HS-27A (cell line): ENCODE data around the gene TMTC1.
"Not testable (repeated sequence)": the region's sequence is repeated elsewhere in the genome, so short reads cannot be mapped to it uniquely, and the experiment has no call there.

Experiments used
- DNase-seq: peaks from one replicate; pipeline ENCODE4 v3.0.0-alpha.2; 2012; ENCODE audit warnings: low read depth, missing footprints

TMTC1 gene

DNA sequence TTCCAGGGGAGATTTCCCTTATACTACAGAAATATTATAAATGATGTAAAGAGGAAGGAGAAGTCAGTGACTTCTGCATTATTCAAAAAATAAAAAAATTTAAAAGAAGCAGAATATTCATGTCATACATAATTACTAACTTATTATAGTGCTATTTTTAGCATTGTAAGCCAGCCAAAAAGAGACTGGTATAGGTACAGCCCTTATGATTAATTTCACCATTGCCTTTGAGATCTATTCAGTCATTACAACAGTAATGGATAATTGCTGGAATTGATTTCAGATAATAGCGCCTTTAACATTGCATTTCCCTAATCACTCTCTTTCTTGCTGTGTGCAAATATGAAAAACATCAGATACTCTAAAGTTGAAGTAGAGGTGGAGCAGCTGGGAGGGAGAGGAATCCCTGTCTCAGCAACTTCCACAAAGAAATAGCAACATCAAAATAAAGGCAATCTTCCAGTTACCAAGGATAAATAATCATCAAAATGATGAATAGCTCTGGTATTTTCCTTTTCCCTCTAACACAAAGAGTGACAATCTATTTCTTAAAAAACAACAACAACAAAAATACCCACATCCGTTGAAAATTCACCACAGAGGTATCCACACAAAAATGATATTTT is 214.5 kb downstream of the TMTC1 start:
- DNase-seq = no peak

DNA sequence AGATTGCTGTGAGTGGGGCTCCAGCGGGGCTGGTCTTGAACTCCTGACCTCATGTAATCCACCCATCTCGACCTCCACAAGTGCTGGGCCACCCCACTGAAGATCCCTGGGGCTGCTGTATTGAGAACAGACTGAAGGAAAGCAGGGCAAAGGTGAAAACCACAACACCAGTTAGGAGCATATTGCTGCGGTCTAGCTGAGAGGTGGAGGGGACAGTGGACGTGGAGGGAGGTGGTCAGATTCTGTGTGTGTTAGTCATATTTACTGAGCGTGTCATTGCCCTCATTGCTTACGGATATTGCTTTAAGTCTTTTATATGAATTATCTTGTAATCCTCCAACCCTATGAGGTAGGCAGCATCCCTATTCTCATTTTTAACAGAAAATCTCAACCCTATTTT is 217.3 kb downstream of the TMTC1 start:
- no peak for DNase-seq

DNA sequence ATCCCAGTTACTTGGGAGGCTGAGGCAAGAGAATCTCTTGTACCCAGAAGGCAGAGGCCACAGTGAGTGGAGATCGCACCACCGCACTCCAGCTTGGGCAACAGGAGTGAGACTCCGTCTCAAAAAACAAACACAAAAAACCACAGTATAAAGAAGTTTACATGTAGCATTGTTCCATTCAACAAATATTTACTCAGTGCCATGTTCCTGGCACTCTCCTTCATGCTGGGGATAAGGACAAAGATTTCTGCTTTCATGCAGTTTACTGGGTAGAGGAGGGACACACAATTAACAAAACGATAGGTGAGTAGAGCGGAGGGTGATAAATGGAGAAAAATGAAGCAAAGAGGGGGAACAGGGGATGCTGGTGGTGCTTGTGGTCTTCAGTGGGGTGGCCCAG is 218.0 kb downstream of the TMTC1 start:
- no peak for DNase-seq

DNA sequence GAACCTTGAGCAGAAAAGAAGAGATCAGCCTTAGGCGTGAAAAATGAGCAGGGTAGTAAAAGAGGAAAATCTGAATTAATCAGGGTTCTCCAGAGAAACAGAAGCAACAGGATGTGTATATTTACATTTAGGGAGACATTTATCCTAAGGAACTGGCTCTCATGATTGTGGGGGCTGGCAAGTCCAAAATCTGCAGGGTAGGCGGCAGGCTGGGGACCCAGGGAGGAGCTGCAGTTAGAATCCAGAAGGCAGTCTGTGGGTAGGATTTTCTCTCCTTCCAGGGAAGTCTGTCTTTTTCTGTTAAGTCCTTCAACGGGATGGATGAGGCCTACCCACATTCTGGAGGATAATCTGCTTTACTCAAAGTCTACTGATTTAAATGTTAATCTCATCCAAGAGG is 218.8 kb downstream of the TMTC1 start:
- no peak for DNase-seq

DNA sequence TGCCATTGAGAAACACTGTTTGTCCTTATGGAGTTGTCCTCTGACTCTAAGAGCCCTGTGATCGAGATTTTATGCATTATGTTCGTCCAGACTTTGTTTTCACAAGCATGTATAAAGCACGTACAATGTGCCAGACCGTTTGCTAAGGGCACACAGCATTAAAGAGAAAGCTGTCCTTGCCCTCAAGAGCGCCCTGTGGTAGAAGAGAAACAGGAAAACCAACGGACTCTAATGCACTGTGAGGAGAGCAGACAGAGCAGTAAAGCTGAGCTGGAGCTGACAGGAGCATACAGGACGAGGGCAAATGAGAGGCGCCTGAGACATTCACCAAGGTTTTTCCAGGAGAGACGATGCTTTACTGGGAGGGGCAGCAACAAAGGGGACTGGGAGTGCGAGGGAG is 220.1 kb downstream of the TMTC1 start:
- DNase-seq = no peak

DNA sequence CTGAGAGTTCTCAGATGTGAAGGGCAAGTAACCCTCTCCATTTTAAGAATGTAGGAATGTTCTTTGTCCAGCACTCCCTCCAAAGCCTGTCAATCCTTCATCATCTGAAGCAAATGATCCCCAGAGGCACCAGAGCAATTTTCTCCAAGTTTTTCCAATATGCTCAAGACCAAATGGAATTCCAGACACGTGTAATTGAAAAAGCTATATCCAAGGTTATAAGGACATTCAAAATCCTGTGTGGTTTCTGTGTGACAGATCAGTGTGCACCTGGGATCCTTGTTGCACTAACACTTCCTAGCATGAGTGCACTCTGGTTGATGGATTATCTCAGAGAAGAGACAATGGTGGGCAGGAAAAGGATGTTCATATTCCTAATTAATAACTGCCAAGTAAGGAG is 220.7 kb downstream of the TMTC1 start:
- DNase-seq = no peak

DNA sequence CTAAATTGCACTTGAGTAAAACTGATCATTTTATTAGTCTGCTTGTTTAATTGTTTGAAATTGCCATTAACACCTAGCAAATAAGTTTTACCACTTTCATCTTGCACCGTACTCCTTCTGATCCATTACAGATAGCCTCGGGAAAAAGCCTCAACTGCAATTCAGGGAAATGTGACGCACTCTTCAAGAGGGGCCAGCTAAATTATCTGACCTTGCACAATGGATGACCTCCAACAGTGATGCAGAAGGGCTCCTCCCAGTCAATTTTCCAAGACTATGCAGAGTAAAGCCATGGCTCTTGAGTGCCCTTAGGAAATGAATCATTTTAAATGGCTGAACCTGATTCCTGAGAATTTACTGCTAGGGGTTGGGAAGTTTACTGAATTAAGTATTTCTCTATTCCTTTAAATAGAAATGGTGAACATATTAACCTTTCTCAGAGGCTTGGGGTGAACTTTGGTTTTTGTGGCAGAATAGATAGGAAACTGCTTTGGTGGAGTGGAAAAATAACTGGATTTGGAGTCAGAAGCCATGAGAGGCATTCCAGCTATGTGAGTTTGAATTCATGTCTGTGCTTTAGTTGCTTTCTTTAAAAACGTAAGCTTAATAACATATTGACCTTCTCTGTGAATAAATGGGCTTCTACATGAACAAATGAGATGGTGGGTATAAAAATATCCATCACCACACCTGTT is 221.5 kb downstream of the TMTC1 start:
- peak; percentile 50 for DNase-seq

DNA sequence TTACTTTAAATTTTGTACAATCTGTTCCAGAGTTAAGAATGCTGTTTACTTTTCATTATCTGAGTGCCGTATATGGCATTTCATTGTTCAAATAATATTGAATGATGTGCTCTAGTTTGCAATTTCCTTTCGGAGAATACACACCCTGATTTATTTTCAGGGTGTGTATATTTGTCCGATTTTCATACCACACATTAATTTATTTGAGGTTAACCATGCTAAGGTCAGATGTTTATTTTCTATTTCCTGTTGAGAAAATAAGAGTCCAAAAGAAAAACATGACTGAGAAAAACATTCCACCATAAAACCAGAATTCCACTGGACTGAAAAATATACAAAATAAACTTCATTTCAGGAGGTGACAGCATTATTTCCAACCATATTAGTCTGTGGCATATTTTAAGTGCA is 222.1 kb downstream of the TMTC1 start:
- DNase-seq = no peak

DNA sequence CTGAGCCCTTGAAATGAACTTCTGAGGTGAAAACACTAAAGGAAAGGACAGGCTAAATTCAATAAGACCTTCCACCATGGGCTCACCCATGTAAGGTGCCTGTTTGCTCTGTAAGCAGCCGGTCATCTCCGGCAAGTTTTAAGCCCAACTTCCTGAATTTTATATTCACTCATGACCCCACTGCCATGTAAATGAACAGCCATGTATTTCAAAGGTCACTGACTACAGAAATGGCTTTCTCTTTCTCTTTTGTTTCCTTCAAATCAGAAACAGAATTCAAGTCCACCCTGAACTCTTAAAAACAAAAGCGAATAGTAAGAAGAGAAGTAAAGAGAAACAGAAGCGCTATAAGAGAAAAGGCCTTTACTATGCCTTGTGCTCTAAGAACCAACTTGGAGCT is 224.5 kb downstream of the TMTC1 start:
- no peak for DNase-seq

DNA sequence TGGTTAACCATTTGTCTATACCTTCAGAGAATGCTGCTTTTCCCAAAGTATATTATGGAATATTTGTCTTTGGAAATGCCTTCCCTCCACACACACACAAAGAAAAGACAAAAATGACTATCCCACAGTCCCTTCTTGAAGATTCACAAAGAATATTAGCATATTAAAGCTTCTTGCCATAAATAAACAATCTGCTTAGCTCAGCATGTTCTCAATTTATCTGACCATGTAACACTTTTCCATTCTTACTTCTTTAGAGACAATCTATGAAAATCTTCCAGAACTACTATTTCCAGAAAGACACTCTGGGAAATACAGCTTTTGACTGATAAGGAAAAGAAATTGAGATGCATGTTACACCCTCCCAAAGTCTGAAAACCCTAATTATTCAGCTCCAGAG is 227.4 kb downstream of the TMTC1 start:
- no peak for DNase-seq

DNA sequence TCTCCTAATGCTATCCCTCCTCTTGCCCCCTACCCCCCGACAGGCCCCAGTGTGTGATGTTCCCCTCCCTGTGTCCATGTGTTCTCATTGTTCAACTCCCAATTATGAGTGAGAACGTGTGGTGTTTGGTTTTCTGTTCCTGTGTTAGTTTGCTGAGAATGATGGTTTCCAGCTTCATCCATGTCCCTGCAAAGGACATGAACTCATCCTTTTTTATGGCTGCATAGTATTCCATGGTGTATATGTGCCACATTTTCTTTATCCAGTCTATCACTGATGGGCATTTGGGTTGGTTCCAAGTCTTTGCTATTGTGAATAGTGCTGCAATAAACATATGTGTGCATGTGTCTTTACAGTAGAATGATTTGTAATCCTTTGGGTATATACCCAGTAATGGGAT is 228.3 kb downstream of the TMTC1 start:
- DNase-seq = not testable (repeated sequence)

DNA sequence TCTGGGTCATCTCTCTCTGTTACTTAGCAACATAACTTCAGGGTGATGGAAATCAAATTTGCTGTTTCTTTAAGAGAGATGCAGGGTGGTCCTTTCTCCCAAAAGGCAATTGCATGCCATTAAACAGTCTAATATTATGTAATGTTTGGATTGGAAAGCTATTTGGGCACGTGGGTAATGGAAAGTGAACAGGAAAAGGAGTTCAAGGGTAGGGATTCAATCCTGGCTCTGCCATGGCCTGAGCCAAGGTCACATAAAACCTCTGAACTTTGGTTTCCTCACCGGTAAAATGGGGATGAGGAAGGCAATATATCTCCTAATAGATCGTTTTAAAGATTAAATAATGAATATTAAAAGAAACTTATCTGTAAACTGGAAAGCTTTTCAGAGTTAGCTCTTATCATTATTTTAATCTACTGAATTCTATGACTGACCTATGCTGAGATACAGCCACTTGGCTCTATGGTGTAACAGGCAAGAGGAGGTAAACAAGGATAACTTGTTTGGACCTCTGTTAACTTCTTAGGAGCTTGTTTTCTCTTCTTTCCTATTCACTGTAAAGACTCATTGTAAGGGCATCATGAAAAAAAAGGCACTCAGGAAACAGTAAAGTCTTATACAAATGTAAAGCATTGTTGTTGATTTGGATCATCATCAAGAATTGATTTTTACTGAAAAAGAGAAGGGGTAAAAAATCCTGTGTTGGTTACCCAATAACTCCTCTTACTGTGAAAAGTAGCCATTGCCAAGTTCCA is 230.6 kb downstream of the TMTC1 start:
- no peak for DNase-seq

DNA sequence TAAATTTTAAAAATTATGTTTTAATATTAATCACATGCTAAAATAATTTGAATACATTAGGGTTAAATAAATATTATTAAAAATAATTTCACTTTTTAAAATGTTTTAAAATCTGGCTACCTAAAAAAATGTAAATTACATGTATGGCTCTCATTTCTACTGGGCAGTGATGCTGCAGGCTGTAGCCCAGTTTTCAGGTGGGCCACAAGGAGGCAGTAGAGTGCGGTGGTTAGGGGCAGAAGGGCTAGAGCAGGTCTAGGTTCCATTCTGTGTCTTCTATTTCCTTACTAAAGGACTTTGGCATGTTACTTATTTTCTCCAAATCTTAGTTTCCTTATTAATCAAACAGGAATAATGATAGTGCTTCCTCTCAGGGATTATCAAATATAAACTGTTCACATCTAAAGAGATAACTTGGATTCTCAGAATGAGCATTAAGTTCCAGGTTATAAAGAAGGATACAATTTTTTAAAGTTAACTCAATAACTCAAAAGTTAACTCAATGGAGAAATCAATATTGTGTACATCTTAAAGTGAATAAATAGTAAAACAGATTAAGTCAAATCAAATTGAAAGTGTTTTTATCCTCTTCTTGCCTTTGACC is 231.3 kb downstream of the TMTC1 start:
- DNase-seq = peak; percentile 51

DNA sequence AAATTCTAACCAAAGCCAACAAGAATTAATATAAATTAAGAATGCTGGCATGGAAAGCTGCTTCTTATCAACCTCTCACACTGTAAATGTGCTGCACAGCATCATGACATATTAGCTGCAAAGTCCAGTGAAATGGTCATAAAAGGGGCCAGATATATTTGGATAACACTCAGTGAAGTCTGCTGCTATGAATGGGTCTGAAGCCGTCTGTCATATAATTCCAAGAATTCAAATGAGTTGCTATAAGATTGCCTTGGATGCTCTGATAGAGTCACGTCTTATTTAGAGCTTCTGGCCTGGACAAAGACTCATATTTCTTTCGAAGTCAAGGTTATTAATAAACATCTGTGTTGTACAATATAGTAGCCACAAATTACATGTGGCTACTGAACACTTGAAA is 231.9 kb downstream of the TMTC1 start:
- DNase-seq = no peak

DNA sequence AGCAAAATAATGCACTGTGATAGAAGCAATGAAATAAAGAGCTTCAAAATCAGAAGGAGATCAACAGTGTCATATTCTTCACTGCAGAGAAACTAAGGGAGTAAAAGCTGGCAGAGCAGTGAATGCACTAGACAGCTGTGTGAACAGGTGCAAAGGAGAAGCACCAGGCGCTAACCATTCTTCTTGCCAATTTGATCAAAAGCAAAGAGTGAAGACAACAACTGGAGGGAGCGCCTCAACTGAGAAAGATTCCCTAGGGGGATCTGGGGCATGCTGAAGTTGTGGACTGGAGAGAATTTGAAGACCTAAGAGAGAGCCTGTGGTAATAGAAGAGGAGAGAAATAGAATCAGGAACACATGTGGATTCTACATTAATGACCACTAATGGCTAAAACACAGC is 235.9 kb downstream of the TMTC1 start:
- DNase-seq = no peak

DNA sequence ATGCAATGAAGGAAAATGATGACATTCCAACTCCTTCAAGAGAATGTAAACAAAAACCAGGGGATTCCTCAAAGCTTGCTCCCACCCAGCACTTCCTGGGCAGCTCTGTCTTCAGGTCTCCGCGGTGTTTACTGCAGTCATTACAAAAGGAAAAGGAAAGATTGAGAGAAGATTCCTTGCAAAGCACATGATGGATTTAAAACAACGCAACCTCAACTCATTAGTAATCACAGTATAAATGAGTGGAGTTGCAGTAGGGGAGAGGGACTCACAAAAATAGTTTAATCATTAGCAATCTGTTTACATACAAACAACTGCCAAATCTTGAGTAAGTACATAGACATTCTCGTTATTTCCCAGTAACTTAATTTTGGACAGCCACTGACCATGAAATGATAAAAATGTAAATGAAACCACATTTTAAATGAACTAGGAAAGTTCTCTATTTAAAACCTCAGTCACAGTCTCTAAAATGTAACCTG is 236.6 kb downstream of the TMTC1 start:
- DNase-seq = no peak

DNA sequence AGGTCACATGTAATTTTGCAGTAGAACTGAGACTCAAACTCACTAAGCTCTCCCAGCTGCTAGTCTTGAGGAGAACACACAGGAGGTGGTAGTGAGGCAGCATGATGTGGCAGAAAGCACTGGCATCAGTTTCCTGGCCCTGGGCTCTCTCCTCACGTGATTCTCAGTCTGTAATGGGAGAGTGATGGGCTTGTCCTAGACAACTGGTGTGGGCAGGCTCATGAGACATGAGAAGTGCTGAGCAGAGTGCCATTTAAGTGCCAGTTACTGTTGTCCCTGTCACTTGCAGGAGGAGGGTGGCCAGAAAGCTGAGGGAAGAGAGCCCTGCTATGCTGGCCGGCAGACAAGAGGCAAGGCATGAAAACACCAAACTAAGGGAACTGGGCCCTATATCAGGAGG is 237.7 kb downstream of the TMTC1 start:
- DNase-seq = no peak

DNA sequence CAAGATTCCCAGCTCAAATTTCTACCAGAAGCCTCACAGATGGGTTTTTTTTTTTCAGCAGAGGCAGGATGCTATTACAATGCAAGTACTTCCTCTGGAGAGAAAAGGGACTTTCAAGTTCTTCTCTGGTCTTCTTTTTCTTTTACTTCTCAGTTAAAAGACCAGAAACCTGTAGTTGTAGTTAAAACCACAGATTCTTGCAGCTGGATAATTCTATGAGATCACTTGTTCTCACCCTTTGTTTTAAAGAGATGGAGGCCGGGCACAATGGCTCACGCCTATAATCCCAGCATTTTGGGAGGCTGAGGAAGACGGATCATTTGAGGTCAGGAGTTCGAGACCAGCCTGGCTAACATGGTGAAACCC is 238.7 kb downstream of the TMTC1 start:
- no peak for DNase-seq

DNA sequence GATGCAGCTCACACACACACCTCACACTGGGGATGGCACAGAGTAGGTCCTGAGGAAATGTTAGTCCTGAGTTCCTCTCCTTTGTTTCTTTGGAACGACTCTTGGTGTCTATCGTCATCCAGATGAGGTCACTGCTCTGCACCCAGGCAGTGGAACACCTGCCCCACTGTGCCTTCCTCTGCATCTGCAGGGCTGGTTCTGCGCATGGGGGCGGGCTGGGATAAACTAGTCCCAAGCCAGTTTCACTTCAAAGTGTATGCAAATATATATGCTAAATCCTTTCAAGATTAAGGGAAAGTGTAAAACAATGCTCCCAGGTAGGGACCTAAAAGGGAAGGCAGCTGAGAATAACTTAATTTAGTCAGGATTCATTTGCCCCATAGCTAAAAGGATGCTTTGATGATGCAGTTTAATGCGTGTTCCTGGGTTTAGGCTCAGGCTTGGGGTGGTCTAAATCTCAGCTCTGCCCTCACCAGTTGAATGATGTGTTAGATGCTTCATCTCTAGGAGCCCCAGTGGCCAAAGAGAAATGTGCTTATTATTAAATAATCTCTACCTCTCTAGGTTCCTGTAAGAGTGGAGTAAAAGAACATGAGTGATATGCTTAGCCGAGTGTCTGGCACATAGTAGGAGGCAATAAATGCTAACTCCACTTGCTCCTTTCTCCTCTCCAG is 239.2 kb downstream of the TMTC1 start:
- no peak for DNase-seq

DNA sequence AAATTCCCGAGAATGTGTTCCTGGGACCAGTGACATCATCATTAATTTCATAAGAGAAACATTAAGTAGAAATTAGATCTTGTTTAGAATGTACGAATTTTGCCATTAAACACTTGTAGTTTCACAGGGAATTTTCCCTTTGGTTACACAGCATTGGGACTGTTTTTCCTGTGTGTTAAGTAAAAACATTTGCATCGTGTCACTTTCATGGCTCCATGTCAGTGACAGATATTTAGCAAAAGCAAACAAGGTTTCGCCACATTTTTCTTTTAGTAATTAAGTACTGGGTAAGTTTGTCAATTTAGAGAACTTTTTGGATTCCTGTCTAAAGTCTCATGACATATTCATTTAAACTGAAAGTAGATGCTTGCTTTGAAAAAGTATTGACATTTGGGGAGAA is 240.7 kb downstream of the TMTC1 start:
- no peak for DNase-seq

DNA sequence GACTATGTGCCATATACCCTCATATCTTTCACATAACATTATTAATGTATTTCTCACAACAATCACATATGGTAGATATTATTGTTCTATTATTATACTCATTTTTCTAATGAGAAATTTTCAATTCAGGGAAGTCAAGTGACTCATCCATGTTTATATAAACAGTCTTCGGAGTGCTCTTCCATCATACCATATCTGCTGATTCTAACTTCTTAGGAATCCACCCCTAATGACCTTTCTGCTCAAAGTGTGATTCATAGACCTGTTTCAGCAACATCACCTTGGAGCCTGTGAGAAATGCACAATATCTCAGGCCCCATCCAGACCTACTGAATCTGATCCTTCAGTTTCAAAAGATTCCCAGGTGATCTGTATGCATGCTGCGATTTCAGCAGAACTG is 246.4 kb downstream of the TMTC1 start:
- no peak for DNase-seq

DNA sequence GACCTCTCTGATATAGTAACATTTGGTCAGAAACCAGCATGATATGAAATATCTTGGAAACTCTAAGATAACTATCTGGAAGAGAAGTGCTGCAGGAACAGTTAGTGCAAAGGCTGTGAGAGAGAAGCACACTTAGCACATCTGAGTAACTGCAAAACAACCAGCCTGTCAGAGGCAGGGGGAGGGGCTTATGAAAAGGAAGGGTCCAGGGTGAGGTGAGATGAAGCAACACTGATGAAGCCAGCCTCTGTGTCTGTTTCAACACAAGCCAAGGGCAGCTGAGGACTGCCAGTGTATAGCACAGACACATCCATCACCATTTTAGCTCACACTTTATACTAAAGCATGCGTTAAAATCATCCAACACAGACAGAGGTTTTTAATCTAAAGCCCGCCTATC is 248.8 kb downstream of the TMTC1 start:
- no peak for DNase-seq
